B cell (primary cell): ENCODE results near the gene ARHGAP15.

Source experiments
- EZH2 ChIP-seq: IDR thresholded peaks from 2 replicates; pipeline ENCODE4 v1.6.1; 2012; ENCODE audit warnings: borderline replicate concordance, low read depth, mild to moderate bottlenecking, moderate library complexity, low read length; ENCODE audit not compliant: insufficient read depth, poor library complexity, severe bottlenecking
- TF ChIP-seq, protein P1 (sequence below): fragments of 200-600 bp; IDR thresholded peaks from one replicate; pipeline ENCODE4 v1.8.0; 2022; ENCODE audit warnings: antibody characterized with exemption, mild to moderate bottlenecking

DNA sequence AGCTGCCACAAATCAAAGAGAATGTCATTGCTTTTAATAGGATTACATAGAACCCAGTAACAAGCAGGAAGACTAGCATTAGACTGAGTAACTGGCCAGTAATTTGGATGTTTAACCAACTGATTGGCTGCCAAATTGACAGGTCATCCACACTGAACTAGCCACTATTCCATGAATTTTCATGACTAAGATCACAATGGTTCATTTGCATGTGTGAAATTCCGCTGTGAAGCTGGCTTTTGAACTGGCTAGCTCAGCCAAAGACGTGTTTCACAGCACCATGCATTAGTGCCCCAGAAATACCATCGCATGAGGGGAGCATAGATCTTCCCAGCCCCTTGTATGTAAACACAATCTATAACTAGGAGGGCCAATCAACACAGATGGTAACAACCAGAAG is 649.8 kb downstream of the ARHGAP15 start:
- TF ChIP-seq, protein P1, sequence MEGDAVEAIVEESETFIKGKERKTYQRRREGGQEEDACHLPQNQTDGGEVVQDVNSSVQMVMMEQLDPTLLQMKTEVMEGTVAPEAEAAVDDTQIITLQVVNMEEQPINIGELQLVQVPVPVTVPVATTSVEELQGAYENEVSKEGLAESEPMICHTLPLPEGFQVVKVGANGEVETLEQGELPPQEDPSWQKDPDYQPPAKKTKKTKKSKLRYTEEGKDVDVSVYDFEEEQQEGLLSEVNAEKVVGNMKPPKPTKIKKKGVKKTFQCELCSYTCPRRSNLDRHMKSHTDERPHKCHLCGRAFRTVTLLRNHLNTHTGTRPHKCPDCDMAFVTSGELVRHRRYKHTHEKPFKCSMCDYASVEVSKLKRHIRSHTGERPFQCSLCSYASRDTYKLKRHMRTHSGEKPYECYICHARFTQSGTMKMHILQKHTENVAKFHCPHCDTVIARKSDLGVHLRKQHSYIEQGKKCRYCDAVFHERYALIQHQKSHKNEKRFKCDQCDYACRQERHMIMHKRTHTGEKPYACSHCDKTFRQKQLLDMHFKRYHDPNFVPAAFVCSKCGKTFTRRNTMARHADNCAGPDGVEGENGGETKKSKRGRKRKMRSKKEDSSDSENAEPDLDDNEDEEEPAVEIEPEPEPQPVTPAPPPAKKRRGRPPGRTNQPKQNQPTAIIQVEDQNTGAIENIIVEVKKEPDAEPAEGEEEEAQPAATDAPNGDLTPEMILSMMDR, result no peak
- TF ChIP-seq EZH2, result no peak
